GM21423 (cell line): ENCODE measurements around the gene LYRM1.
"Not testable (repeated sequence)": the region's sequence is repeated elsewhere in the genome, so short reads cannot be mapped to it uniquely, and the experiment has no call there.

Experiments
- ATAC-seq: cut with Tn5 transposase; IDR thresholded peaks from one replicate; pipeline ENCODE4 v1.9.1; 2021; ENCODE audit warnings: mild to moderate bottlenecking, moderate library complexity; ENCODE audit not compliant: unreplicated experiment

LYRM1 gene

DNA sequence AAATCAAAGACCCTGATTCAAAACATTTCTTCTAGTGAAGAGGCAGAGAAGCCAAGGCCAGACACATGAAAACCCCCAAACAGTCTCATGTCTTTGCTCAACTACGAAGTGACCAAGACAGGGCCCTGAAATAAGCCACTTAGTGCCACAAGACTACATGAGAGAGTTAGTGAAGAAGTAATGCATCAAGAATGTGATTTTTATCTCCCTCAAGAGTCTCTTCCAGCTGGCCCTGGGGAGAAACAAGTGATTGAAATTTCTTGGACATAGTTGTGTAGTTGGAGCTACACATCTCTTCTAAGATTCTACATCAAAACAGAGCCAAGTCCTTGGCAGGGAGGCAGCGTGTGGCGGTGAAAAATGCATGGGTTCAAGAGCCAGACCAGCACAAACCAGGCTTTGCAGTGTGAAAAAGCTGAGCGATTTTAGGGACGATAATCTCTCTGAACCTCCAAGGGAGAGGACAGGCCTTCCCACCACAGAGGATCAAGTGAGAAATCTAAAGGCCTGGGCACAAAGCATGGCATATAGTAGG lies 30.6 kb downstream of the LYRM1 start:
- no peak for ATAC-seq

- ATAC-seq, result no peak
Observed at GRCh38 chr16:20933589-20933988, 33.0 kb downstream of the LYRM1 start.

DNA sequence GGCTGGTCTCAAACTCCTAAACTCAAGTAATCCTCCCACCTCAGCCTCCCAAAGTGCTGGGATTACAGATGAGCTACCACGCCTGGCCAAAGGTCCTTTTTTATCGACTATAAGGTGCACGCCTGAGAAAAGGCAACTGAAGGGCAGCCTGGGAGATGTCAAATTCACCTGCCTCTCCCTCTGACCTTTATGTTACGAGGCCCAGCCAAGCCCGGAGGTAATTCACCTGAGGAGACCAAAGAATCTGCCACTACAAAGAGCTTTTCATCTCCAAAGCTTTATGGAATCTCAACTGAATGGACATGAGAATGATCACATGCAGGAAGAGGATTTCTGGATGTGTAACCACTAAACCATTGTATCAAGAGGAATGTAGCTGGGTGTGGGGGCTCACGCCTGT lies 37.2 kb downstream of the LYRM1 start:
- no peak for ATAC-seq

DNA sequence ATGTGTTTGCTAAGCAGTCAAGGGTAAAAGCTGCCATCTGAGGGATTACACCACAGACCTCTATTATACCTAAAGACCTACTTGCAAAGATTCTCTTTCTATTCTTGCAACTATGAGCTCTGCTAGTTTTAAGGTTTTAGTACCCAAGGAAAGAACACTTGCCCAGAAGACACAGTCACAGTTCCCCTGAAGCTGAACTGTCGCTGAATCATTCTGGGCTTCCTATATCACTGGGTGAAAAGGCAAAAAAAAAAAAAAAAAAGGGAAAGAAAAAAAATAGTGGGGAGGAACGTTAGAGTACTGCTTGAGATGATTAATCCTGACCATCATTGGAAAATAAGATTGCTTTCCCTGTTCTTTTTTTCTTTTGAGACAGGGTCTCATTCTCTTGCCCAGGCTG lies 37.9 kb downstream of the LYRM1 start:
- ATAC-seq, result no peak

DNA sequence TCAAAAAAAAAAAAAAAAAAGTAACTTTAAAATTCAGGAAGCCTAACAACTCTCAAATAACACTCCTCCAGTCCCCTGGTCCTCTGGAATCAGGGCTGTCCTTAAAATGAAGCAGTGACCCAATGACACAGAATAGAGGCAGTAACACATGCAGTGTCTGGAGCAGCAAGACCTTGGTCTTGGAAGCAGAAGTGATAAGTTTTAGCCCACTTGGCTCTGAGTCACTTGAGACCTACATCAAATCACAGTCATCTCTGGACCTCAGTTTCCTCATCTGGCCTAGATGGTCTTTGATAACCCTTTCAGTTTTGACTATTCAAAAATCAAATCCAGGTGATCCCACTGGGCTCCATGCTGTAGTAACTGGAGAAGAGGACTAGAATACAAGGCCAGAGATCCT lies 39.0 kb downstream of the LYRM1 start:
- no peak for ATAC-seq

DNA sequence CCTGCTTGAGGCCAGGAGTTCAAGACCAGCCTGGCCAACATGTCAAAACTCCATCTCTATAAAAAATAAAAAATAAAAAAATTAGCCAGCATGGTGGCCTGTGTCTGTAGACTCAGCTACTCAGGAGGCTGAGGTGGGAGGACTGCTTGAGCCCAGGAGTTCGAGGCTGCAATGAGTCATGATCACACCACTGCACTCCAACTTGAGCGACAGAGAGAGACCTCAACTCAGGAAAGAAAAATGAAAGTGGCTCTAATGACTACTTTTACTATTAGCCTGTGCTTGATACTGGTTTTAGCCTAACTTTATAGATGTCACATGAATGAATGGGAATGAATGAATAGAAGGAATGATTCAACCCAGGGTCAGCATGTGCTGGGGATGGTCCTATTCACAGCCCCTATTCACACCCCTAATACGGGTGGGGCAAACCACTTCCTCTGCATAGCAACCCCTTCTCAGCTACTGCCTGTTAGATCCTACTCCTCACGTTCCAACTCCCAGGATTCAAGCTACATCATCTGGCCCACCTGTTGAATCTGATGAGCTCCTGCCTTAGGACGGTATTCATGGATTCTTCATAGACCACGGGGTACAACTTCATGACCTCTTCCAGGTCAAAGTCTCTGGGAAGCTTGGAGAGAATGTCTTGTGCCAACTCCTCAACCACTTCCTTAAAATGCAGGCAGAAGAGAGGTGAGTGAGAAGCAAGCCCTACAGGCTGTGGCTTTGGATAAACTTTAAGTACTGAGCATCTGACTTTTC lies 40.5 kb downstream of the LYRM1 start:
- ATAC-seq, result no peak

DNA sequence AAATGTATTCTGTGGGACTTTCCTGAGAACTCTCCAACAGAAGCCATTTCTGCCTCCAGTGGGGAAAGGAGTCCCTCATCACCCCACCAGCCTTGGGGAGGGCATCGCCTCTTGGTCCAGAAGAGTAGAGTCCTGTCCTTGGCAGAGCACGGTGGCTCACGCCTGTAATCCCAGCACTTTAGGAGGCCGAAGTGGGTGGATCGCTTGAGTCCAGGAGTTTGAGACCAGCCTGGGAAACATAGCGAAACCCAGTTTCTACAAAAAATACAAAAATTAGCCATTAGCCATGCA lies 41.0 kb downstream of the LYRM1 start:
- ATAC-seq, result no peak

DNA sequence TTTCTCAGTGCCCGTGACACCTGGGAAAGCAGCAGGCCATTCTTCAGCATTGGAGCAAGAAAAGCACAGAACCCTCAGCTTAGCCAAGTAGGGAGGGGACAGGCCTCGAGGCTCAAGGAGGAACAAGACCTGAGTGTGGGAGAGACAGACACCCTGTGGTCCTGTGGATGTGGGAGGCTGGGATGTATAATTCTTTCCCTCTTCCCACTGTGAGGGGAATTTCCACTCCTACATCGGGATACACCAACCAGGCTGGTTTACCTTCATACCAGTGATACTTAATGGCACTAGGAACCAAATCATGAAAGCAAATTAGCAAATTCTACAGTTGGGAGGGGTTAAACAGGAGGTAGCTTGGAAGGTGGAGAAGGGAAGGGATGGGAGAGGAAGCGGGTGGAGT lies 41.7 kb downstream of the LYRM1 start:
- ATAC-seq, result no peak

GRCh38 chr16:20944861-20945574 lies 44.4 kb downstream of the LYRM1 start:
- no peak for ATAC-seq

GRCh38 chr16:20945575-20945875 lies 45.0 kb downstream of the LYRM1 start:
- ATAC-seq, result not testable (repeated sequence)

DNA sequence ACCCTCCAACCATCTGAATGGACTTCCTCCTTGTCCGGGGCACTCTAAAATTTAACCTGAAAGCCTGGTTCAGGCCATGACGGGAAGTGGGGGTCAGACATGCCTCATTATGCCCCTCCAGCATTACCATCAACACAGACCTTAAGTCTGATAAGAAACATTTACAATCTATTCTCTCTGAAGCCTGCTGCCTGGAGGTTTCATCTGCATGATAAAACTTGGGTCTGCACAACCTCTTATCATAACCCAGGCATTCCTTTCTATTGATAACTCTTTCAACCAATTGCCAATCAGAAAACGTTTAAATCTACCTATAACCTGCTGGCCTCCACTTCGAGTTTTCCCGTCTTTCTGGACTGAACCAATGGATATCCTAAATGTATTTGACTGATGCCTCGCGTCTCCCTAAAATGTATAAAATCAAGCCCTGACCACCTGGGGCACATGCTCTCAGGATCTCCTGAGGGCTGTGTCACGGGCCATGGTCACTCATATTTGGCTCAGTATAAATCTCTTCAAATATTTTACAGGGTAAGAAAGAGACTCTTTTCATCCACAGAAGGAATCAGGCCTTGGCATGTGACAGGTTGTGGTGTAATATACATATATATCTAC lies 45.6 kb downstream of the LYRM1 start:
- no peak for ATAC-seq

- no peak for ATAC-seq
Observed at GRCh38 chr16:20948444-20948843, 47.9 kb downstream of the LYRM1 start.

- no peak for ATAC-seq
Observed at GRCh38 chr16:20949660-20950059, 49.1 kb downstream of the LYRM1 start.

GRCh38 chr16:20950294-20950693 lies 49.7 kb downstream of the LYRM1 start:
- ATAC-seq, result no peak

GRCh38 chr16:20952139-20952920 lies 51.8 kb downstream of the LYRM1 start:
- no peak for ATAC-seq

DNA sequence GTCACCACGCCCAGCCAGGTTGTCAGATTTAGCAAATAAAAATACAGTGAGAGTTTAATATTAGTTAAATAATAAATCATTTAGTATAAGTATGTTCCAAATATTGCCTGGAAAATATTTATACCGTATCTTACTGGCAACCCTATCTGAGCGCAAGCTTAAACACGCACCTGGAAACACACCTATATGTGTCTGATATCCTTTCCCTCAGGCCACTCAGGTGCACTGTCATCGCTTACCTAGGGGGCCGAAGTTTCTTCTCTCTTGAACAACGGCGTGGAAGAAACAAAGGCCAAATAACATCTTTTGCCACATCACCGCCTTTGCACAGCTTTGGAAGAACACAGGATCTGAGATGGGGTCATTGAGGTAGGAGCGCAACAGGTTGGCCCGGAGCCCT lies 54.0 kb downstream of the LYRM1 start:
- ATAC-seq, result no peak

- no peak for ATAC-seq
Observed at GRCh38 chr16:20956319-20956718, 55.7 kb downstream of the LYRM1 start.

DNA sequence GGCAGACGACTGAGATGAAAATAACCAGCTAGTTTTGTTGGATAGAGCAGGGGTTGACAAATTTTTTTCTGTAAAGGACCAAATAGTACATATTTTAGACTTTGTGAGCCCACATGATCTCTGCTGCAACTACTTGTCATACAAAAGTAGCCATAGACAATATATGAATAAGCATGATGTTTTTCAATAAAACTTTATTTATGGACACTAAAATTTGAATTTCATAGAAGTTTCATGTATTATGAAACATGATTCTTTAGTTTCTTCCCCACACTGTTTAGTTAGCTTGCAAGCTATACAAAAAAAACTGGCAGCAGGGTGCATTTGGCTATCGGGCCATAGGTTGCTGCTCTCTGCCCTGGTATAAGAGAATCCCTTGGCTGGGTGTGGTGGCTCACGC lies 56.6 kb downstream of the LYRM1 start:
- no peak for ATAC-seq

GRCh38 chr16:20960899-20961298 lies 60.3 kb downstream of the LYRM1 start:
- no peak for ATAC-seq

DNA sequence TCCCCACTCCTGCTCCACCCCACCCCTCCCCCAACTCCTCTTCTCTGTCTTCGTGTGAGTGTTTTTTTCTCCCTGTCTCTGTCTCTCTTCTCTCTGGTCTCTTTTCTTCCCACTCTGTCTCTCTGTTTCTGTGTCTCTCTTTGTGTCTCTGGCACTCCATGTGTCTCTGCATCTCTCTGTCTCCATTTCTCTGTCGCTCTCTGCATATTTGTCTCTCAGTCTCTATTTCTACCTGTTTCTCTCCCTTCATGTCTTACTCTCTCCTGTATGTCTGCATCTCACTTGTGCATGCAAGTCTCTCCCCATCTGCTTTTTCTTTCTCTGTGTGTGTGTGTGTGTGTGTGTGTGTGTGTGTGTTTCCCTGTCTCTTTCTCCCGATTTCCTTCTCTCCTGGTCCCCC lies 68.2 kb downstream of the LYRM1 start:
- ATAC-seq, result no peak

GRCh38 chr16:20969386-20969785 lies 68.8 kb downstream of the LYRM1 start:
- ATAC-seq, result no peak

DNA sequence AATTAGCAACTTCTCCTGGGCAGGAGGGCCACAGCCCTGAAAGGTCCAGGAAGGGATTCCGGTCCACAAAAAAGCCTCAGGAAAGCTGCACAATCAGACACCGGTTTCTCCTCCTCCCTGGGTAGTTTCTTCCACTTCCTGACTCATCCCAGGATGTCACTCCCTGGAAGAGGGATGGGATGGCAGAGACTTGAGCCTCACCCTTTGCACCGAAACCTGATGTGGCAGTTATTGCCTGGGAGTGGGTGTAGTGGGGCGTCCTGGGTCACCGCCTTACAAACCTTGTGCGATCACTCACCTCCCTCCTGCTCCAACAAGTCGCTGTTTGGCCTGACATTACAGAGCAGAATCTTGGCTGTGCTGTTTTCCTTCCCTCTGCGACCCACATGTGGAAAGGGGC lies 70.8 kb downstream of the LYRM1 start:
- ATAC-seq, result no peak
